SU-DHL-6 (cell line): ENCODE data around the gene IQCH.

Experiments
- H2AFZ ChIP-seq: fragments of 200-600 bp; sonication (generic); 2 replicates; pipeline ENCODE4 v1.6.1; 2014; ENCODE audit warnings: low read depth, mild to moderate bottlenecking, moderate library complexity, mixed read lengths, antibody characterized with exemption, low read length; ENCODE audit not compliant: severe bottlenecking
- H3F3A ChIP-seq: fragments of 200-600 bp; shearing (Covaris generic); 2 replicates; pipeline ENCODE4 v1.6.0; 2016; ENCODE audit warnings: antibody characterized with exemption, mild to moderate bottlenecking; ENCODE audit not compliant: insufficient read depth
- H3K27ac ChIP-seq: fragments of 200-600 bp; sonication (generic); 2 replicates; pipeline ENCODE4 v1.5.1; 2016; ENCODE audit warnings: low read depth, mild to moderate bottlenecking, low read length, moderate library complexity, mixed read lengths
- H3K27me3 ChIP-seq: fragments of 200-600 bp; sonication (generic), shearing (Covaris generic); 2 replicates; pipeline ENCODE4 v1.6.0; 2014; ENCODE audit warnings: mild to moderate bottlenecking, low read length
- H3K36me3 ChIP-seq: fragments of 200-600 bp; sonication (generic); 2 replicates; pipeline ENCODE4 v1.6.1; 2014; ENCODE audit warnings: mild to moderate bottlenecking, low read length, mixed read lengths
- H3K4me2 ChIP-seq: fragments of 300-600, 200-600 bp; shearing (Covaris generic), sonication (generic); 2 replicates; pipeline ENCODE4 v1.6.0; 2014; ENCODE audit warnings: low read length, low read depth, mild to moderate bottlenecking; ENCODE audit not compliant: poor library complexity, severe bottlenecking
- H3K4me3 ChIP-seq: fragments of 200-600 bp; sonication (generic); 2 replicates; pipeline ENCODE4 v1.5.1; 2014; ENCODE audit warnings: antibody characterized with exemption, low read length, mild to moderate bottlenecking, mixed read lengths; ENCODE audit not compliant: insufficient read depth, poor library complexity, severe bottlenecking
- H3K79me2 ChIP-seq: fragments of 200-600 bp; sonication (generic); 2 replicates; pipeline ENCODE4 v1.6.1; 2014; ENCODE audit warnings: mild to moderate bottlenecking, low read length, moderate library complexity; ENCODE audit not compliant: insufficient read depth
- H3K9ac ChIP-seq: fragments of 200-600 bp; sonication (generic); 2 replicates; pipeline ENCODE4 v1.7.0; 2014; ENCODE audit warnings: mild to moderate bottlenecking, low read length
- H3K9me2 ChIP-seq: fragments of 200-600 bp; sonication (generic); replicated peaks from 2 replicates; pipeline ENCODE4 v1.6.1; 2014; ENCODE audit warnings: low read length; ENCODE audit not compliant: insufficient read depth
- H3K9me3 ChIP-seq: fragments of 200-600 bp; sonication (generic); 2 replicates; pipeline ENCODE4 v1.6.1; 2014; ENCODE audit warnings: low read length, mixed read lengths; ENCODE audit not compliant: insufficient read depth
- H4K20me1 ChIP-seq: fragments of 200-600 bp; sonication (generic); 2 replicates; pipeline ENCODE4 v1.6.1; 2014; ENCODE audit warnings: low read depth, mild to moderate bottlenecking, antibody characterized with exemption, low read length, moderate library complexity, mixed read lengths
- CTCF ChIP-seq: fragments of 200-600 bp; sonication (generic); IDR thresholded peaks from one replicate; pipeline ENCODE4 v1.5.1; 2017; ENCODE audit warnings: antibody characterized with exemption, mild to moderate bottlenecking, low read length, moderate library complexity; ENCODE audit not compliant: insufficient read depth, poor library complexity, severe bottlenecking
- EZH2phosphoT487 ChIP-seq: fragments of 200-600 bp; sonication (generic), shearing (Covaris generic); conservative IDR thresholded peaks from 2 replicates; pipeline ENCODE4 v1.6.1; 2018; ENCODE audit warnings: mild to moderate bottlenecking, antibody characterized with exemption, low read length, moderate library complexity, mixed read lengths

Gene IQCH

GRCh38 chr15:67413770-67414390, 159.3 kb downstream of the IQCH start:
- TF ChIP-seq EZH2phosphoT487 (no peak), CTCF (no peak)
- H4K20me1 ChIP-seq: no peaks in the 10 kb centered on the region
- no peaks in the 10 kb centered on the region for H3K27me3 ChIP-seq
- no peak overlapping the region for H3K9ac ChIP-seq
- no peak overlapping the region for H3K4me3 ChIP-seq
- no peaks in the 10 kb centered on the region for H3K9me3 ChIP-seq
- H3K27ac ChIP-seq: no peak overlapping the region
- no peaks in the 10 kb centered on the region for H3K36me3 ChIP-seq
- H3F3A ChIP-seq: no peaks in the 10 kb centered on the region
- H3K79me2 ChIP-seq: no peaks in the 10 kb centered on the region
- no peak overlapping the region for H2AFZ ChIP-seq
- H3K9me2 ChIP-seq: no peaks in the 10 kb centered on the region
- H3K4me2 ChIP-seq: no peak overlapping the region

GRCh38 chr15:67415181-67415580, 160.6 kb downstream of the IQCH start:
- Histone ChIP-seq H3K9me3 (no peaks in the 10 kb centered on the region), H3F3A (no peaks in the 10 kb centered on the region), H3K9ac (no peak overlapping the region), H3K4me3 (no peak overlapping the region), H3K9me2 (no peaks in the 10 kb centered on the region), H3K79me2 (no peaks in the 10 kb centered on the region), H3K36me3 (no peaks in the 10 kb centered on the region), H3K27me3 (no peaks in the 10 kb centered on the region), H3K4me2 (no peak overlapping the region), H2AFZ (no peak overlapping the region), H4K20me1 (no peaks in the 10 kb centered on the region), H3K27ac (no peak overlapping the region)
- TF ChIP-seq EZH2phosphoT487: no peak
- no peak for TF ChIP-seq CTCF

- H3K4me2 ChIP-seq: no peak overlapping the region
- no peaks in the 10 kb centered on the region for H3K79me2 ChIP-seq
- no peak overlapping the region for H3K4me3 ChIP-seq
- H3K9me2 ChIP-seq: no peaks in the 10 kb centered on the region
- H3K27me3 ChIP-seq: no peaks in the 10 kb centered on the region
- H3K27ac ChIP-seq: no peak overlapping the region
- H2AFZ ChIP-seq: no peak overlapping the region
- no peaks in the 10 kb centered on the region for H3K36me3 ChIP-seq
- TF ChIP-seq EZH2phosphoT487 (no peak), CTCF (no peak)
- H3F3A ChIP-seq: no peaks in the 10 kb centered on the region
- H3K9ac ChIP-seq: no peak overlapping the region
- no peaks in the 10 kb centered on the region for H3K9me3 ChIP-seq
- H4K20me1 ChIP-seq: no peaks in the 10 kb centered on the region
Measured at GRCh38 chr15:67416891-67417290, 162.3 kb downstream of the IQCH start.
